ENCODE measurements around the gene MARVELD1.

The MARVELD1 gene

GRCh38 chr10:97759946-97760345 lies 46.4 kb downstream of the MARVELD1 start:
- DNase-seq = no peak

GRCh38 chr10:97760461-97761257 lies 47.1 kb downstream of the MARVELD1 start:
- DNase-seq = no peak

GRCh38 chr10:97761331-97761865 lies 47.9 kb downstream of the MARVELD1 start:
- DNase-seq = no peak

- DNase-seq = no peak
Measured at GRCh38 chr10:97762056-97762455, 48.5 kb downstream of the MARVELD1 start.

GRCh38 chr10:97762816-97763215 lies 49.3 kb downstream of the MARVELD1 start:
- no peak for DNase-seq

GRCh38 chr10:97763411-97763810 lies 49.9 kb downstream of the MARVELD1 start:
- DNase-seq = no peak

- DNase-seq = no peak
Measured at GRCh38 chr10:97763947-97764346, 50.4 kb downstream of the MARVELD1 start.

GRCh38 chr10:97764519-97764931 lies 51.0 kb downstream of the MARVELD1 start:
- no peak for DNase-seq

- DNase-seq = no peak
Measured at GRCh38 chr10:97765201-97765600, 51.7 kb downstream of the MARVELD1 start.

- no peak for DNase-seq
Measured at GRCh38 chr10:97766106-97766810, 52.7 kb downstream of the MARVELD1 start.

- no peak for DNase-seq
Measured at GRCh38 chr10:97766996-97767924, 53.7 kb downstream of the MARVELD1 start.

Data from CD4-positive, alpha-beta T cell treated with Interleukin-21 for 1 hour (primary cell).